Bronchial epithelial cell (primary cell): ENCODE data around the gene DUSP15. TPM values are rescaled to one million over a fixed set of nuclear protein-coding genes. Genes with fewer than 3 reads are reported as not detected.
A peak's percentile ranks its signal among the peaks of the same experiment; 100 is the strongest.

Experiments used
- DNase-seq: peaks from one replicate; pipeline ENCODE4 v3.0.0-alpha.2; 2010; ENCODE audit warnings: low read depth
- FAIRE-seq: peaks from 2 replicates; lab custom pipeline; 2011; peaks lifted over from hg19 to GRCh38; lab: Jason Lieb, UNC
- H3K27me3 ChIP-seq: 2 replicates; pipeline ENCODE4 v1.5.1; 2011; ENCODE audit warnings: low read length; ENCODE audit not compliant: control insufficient read depth, insufficient read depth
- H3K36me3 ChIP-seq: 2 replicates; pipeline ENCODE4 v1.5.1; 2011; ENCODE audit warnings: low read length; ENCODE audit not compliant: control insufficient read depth, insufficient read depth
- H3K4me3 ChIP-seq: 2 replicates; pipeline ENCODE4 v1.5.1; 2011; ENCODE audit warnings: mild to moderate bottlenecking, low read depth, low read length, control low read depth
- total RNA-seq: library from RNA; depleted of rRNA; stranded (reverse); fragments of >200 nt; gene quantifications from 2 replicates; pipeline ENCODE4 v1.2.1, GENCODE V29; 2014
- TF ChIP-seq, protein P1 (sequence below): IDR thresholded peaks from 2 replicates; pipeline ENCODE4 v1.5.1; 2011; ENCODE audit warnings: mild to moderate bottlenecking, moderate library complexity, low read length, control low read depth, inconsistent platforms; ENCODE audit not compliant: insufficient read depth, severe bottlenecking

DUSP15 gene
- total RNA-seq, 1 donor from 2014 or later = not detected

DNA sequence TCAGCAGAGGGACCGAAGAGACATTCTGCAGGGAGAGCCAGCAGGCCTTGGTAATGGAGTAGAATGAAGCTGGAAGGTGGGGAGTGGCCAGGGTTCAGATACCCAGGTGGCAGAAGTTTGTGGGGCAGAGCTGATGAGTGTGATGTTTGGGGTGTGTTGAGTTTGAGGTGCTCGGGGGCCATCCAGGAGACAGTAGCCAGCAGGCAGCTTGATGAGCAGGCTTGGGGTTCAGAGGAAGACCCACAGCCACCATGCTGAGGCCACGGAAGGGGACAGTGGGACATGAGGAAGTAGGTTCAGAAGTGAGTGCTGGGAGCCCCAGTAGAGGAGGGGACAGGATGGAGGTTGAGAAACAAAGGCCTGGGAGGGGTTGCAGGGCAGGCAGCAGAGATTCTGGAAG, 13.8 kb downstream of the DUSP15 start:
- DNase-seq = no peak

DNA sequence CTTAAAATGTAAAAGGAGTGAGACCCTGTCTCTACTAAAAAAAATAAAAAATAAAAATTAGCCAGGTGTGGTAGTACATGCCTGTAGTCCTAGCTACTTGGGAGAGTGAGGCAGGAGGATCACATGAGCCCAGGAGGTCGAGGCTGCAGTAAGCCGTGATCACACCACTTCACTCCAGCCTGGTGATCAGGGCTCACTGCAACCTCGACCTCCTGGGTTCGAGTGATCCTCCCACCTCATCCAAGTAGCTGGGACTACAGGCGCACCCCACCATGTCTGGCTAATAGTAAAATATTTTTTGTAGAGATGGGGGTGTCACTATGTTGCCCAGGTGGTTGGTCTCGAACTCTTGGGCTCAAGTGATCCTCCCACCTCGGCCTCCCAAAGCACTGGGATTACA, 16.8 kb downstream of the DUSP15 start:
- no peak for FAIRE-seq
- no peaks in the 10 kb centered on the region for H3K36me3 ChIP-seq
- DNase-seq = no peak
- H3K27me3 ChIP-seq = peaks cover 6% of the 10 kb centered on the region
- TF ChIP-seq, protein P1, sequence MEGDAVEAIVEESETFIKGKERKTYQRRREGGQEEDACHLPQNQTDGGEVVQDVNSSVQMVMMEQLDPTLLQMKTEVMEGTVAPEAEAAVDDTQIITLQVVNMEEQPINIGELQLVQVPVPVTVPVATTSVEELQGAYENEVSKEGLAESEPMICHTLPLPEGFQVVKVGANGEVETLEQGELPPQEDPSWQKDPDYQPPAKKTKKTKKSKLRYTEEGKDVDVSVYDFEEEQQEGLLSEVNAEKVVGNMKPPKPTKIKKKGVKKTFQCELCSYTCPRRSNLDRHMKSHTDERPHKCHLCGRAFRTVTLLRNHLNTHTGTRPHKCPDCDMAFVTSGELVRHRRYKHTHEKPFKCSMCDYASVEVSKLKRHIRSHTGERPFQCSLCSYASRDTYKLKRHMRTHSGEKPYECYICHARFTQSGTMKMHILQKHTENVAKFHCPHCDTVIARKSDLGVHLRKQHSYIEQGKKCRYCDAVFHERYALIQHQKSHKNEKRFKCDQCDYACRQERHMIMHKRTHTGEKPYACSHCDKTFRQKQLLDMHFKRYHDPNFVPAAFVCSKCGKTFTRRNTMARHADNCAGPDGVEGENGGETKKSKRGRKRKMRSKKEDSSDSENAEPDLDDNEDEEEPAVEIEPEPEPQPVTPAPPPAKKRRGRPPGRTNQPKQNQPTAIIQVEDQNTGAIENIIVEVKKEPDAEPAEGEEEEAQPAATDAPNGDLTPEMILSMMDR = no peak
- H3K4me3 ChIP-seq = no peak overlapping the region

More for the DNA sequence above, 13.8 kb downstream of the DUSP15 start:
- TF ChIP-seq, protein P1 = no peak
- Histone ChIP-seq H3K4me3 (no peak overlapping the region), H3K36me3 (no peaks in the 10 kb centered on the region), H3K27me3 (peaks cover 6% of the 10 kb centered on the region)
- no peak for FAIRE-seq

DNA sequence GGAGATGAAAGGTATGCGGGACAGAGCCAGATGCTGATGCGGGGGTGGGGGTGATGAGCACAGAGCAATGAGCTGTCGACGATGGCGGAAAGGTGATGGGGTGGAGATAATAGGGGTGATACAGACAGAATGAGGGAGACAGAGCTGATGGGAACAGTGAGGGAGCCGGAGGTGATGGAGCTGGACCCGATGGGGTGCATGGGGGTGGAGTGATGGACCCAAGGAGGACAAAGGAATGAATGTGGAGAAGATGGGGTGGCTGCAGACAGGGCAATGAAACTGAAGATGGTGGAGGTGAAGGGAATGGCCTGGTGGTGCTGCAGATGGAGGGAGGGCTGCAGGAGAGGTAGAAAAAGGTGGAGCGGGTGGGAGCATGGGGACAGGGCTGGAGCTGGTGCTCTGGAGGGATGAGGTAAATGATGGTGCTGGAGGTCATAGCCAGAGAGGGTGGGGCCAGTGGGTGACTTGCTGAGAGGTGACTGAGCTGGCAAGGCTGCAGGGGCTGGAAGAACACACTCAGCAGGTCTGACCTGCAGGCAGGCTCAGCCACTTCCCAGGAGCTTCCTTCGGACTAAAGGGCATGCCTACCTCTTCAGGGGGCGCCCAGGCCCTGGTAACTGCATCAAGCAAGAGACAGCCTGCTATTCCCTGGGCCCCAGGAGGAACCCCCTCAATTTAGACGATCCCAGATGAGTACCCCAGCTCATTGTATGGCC, 18.9 kb downstream of the DUSP15 start:
- TF ChIP-seq, protein P1 = no peak
- Histone ChIP-seq H3K36me3 (no peaks in the 10 kb centered on the region), H3K27me3 (peaks cover 6% of the 10 kb centered on the region), H3K4me3 (no peak overlapping the region)
- DNase-seq = no peak
- no peak for FAIRE-seq

DNA sequence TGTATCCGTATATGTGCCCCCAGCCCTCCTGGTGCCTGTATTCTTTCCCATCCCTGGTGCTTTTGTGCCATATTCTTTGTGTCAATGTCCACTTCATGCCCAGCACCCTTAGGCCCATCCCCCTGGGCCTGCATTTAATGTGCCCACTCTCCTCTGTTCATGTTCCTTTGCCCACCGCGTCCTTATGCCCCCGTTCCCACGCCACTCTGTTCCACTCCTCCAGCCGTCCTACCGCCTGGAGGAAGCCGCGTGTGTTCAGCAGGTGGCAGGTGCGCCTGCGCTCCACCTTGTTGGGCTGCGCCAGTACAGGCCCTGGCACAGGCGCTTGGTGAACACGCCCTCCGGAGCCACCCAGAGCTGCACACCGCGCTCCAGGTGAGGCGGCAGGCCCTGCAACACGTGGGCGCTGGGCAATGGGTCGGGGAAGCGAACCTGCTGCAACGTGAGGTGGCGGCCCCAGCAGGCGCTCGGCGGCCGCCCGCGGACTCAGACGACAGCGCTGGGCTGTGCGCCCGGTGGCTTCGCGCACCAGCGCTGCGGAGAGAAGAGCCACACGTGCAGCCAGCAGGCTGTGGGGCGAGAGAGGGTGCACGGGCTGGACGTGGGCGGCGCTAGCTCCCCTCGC, 20.9 kb downstream of the DUSP15 start:
- H3K27me3 ChIP-seq = peaks cover 6% of the 10 kb centered on the region
- no peaks in the 10 kb centered on the region for H3K36me3 ChIP-seq
- peak; percentile 64 for DNase-seq
- H3K4me3 ChIP-seq = no peak overlapping the region
- TF ChIP-seq, protein P1 = no peak
- FAIRE-seq = no peak

DNA sequence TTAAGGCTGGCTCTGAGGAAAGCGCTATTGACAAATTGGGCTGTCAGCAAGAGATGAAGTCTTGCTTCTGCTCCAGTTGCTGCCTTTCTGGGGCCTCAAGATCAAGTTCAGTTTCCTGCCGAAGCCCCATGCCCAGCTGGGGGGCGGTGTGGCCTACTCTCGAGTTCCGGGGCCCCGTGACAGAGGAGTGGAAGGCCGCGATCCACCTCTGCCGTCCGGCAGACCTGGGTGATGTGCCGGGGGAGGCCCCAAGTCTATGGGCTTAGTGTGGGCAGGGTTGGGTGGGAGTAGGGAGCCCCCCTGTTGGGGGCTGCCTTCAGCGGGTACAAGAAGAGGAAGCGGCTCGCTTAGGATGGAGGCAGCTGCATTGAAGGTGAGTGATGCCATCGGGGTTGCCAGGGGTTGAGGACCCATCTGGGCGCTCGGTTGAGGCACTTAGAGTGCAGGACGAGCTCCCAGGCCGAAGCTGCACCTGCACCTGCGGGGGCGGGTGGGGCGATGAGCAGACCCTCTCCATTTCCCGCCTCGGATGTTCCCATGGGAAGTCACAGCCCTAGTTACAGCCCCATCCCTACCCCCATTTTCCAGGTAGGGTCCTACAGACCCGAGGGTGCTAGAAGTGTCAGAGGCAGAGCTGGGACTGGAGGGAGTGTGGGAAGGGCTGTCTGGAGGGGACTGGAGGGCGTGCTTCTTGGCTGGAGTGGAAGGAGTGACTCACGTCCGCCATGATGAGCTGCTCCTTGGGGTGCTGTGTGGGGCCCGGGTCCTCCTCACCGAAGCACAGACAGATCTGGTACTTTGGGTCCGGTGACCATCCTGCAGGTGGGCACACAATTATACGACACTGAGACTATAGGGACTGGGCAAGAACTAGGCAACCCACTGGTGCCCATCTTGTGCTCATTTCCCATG, 22.0 kb downstream of the DUSP15 start:
- Histone ChIP-seq H3K4me3 (no peak overlapping the region), H3K27me3 (peaks cover 6% of the 10 kb centered on the region), H3K36me3 (no peaks in the 10 kb centered on the region)
- TF ChIP-seq, protein P1 = no peak
- no peak for FAIRE-seq
- DNase-seq = no peak
